ENCODE results near the gene GALNT16. TPM values are rescaled to one million over a fixed set of nuclear protein-coding genes. Genes with fewer than 3 reads are reported as not detected.

The GALNT16 gene
- total RNA-seq, 4 donors from 2014 or later = 2.1 to 4.6 (median 3.4) TPM

- H3K9me3 ChIP-seq = no peaks in the 10 kb centered on the region
- H3K27me3 ChIP-seq = no peaks in the 10 kb centered on the region
- no peak for TF ChIP-seq EP300 (IDR thresholded peaks at IDR 0.05)
- TF ChIP-seq POLR2A (IDR thresholded peaks at IDR 0.05) = no peak
- TF ChIP-seq CTCF (IDR thresholded peaks at IDR 0.05) = no peak
- TF ChIP-seq POLR2AphosphoS5 (IDR thresholded peaks at IDR 0.05) = no peak
- whole genome bisulfite sequencing = 90% methylated on average over 4 of the region's 12 CpGs
- H3K27ac ChIP-seq = no peak overlapping the region
- H3K4me3 ChIP-seq = no peak overlapping the region
- peaks cover 3% of the 10 kb centered on the region for H3K4me1 ChIP-seq
- DNase-seq (ENCODE audit: low spot score in 2 of 2) = no peak
- H3K36me3 ChIP-seq = peaks cover 70% of the 10 kb centered on the region
Observed at GRCh38 chr14:69237584-69237983, 22.4 kb upstream of the GALNT16 start.

GRCh38 chr14:69238883-69239282 lies 21.1 kb upstream of the GALNT16 start:
- no peak for DNase-seq (ENCODE audit: low spot score in 2 of 2)
- no peak overlapping the region for H3K4me3 ChIP-seq
- no peak overlapping the region for H3K27ac ChIP-seq
- H3K27me3 ChIP-seq = no peaks in the 10 kb centered on the region
- 93% methylated on average over 4 of the region's 4 CpGs for WGBS
- no peak for TF ChIP-seq EP300 (IDR thresholded peaks at IDR 0.05)
- TF ChIP-seq POLR2AphosphoS5 (IDR thresholded peaks at IDR 0.05) = no peak
- no peak for TF ChIP-seq POLR2A (IDR thresholded peaks at IDR 0.05)
- no peak for TF ChIP-seq CTCF (IDR thresholded peaks at IDR 0.05)
- H3K4me1 ChIP-seq = peaks cover 7% of the 10 kb centered on the region
- no peaks in the 10 kb centered on the region for H3K9me3 ChIP-seq
- H3K36me3 ChIP-seq = peaks cover 70% of the 10 kb centered on the region

- TF ChIP-seq POLR2AphosphoS5 (IDR thresholded peaks at IDR 0.05) (no peak), POLR2A (IDR thresholded peaks at IDR 0.05) (no peak), EP300 (IDR thresholded peaks at IDR 0.05) (no peak), CTCF (IDR thresholded peaks at IDR 0.05) (no peak)
- WGBS = 89% methylated on average over 13 of the region's 13 CpGs
- Histone ChIP-seq H3K27ac (no peak overlapping the region), H3K27me3 (no peaks in the 10 kb centered on the region), H3K36me3 (peaks cover 58% of the 10 kb centered on the region), H3K9me3 (no peaks in the 10 kb centered on the region), H3K4me3 (no peak overlapping the region), H3K4me1 (peaks cover 7% of the 10 kb centered on the region)
- no peak for DNase-seq (ENCODE audit: low spot score in 2 of 2)
Observed at GRCh38 chr14:69240527-69241173, 19.3 kb upstream of the GALNT16 start.

GRCh38 chr14:69241577-69241976 lies 18.4 kb upstream of the GALNT16 start:
- TF ChIP-seq EP300 (IDR thresholded peaks at IDR 0.05) (no peak), CTCF (IDR thresholded peaks at IDR 0.05) (no peak), POLR2AphosphoS5 (IDR thresholded peaks at IDR 0.05) (no peak), POLR2A (IDR thresholded peaks at IDR 0.05) (no peak)
- WGBS = 58% methylated on average over 2 of the region's 2 CpGs

GRCh38 chr14:69242311-69243224 lies 17.4 kb upstream of the GALNT16 start:
- no peak for DNase-seq (ENCODE audit: low spot score in 2 of 2)
- Histone ChIP-seq H3K4me1 (peaks cover 7% of the 10 kb centered on the region), H3K4me3 (no peak overlapping the region), H3K27me3 (no peaks in the 10 kb centered on the region), H3K9me3 (no peaks in the 10 kb centered on the region), H3K27ac (no peak overlapping the region), H3K36me3 (peaks cover 40% of the 10 kb centered on the region)
- peak; percentile 63 to 67 for TF ChIP-seq CTCF (IDR thresholded peaks at IDR 0.05)
- no peak for TF ChIP-seq POLR2A (IDR thresholded peaks at IDR 0.05)
- WGBS = 45% methylated on average over 10 of the region's 10 CpGs

More at GRCh38 chr14:69241577-69241976, 18.4 kb upstream of the GALNT16 start:
- Histone ChIP-seq H3K4me1 (peaks cover 7% of the 10 kb centered on the region), H3K27ac (no peak overlapping the region), H3K36me3 (peaks cover 50% of the 10 kb centered on the region), H3K27me3 (no peaks in the 10 kb centered on the region), H3K4me3 (no peak overlapping the region), H3K9me3 (no peaks in the 10 kb centered on the region)
- no peak for DNase-seq (ENCODE audit: low spot score in 2 of 2)

Measured in suprapubic skin (tissue), 4 donors.